Putamen (tissue), 1 donor: ENCODE measurements around the gene C2orf76.
A peak's percentile ranks its signal among the peaks of the same experiment; 100 is the strongest.
"Not testable (repeated sequence)": the region's sequence is repeated elsewhere in the genome, so short reads cannot be mapped to it uniquely, and the experiment has no call there.

Experiments used
- DNase-seq: peaks from one replicate; pipeline ENCODE4 v3.0.0-alpha.2; 2016; ENCODE audit warnings: low spot score

The C2orf76 gene

GRCh38 chr2:119377294-119377992, 10.8 kb upstream of the C2orf76 start:
- DNase-seq = no peak

GRCh38 chr2:119376810-119377209, 10.2 kb upstream of the C2orf76 start:
- no peak for DNase-seq

- DNase-seq = not testable (repeated sequence)
These were observed 9.8 kb upstream of the C2orf76 start for GRCh38 chr2:119376406-119376805.

- not testable (repeated sequence) for DNase-seq
These were observed 7.5 kb upstream of the C2orf76 start for GRCh38 chr2:119373907-119374745.

GRCh38 chr2:119372778-119373568, 6.3 kb upstream of the C2orf76 start:
- DNase-seq = no peak

- peak; percentile 92 for DNase-seq
These were observed 4.5 kb upstream of the C2orf76 start for GRCh38 chr2:119371111-119371510.

- no peak for DNase-seq
These were observed 3.2 kb upstream of the C2orf76 start for GRCh38 chr2:119369845-119370244.

- peak; percentile 60 for DNase-seq
These were observed 952 bp upstream of the C2orf76 start for GRCh38 chr2:119367472-119368099.

- peak; percentile 46 for DNase-seq
These were observed 429 bp downstream of the C2orf76 start for GRCh38 chr2:119366161-119366648.

- no peak for DNase-seq
These were observed 1.2 kb downstream of the C2orf76 start for GRCh38 chr2:119365436-119365835.

- no peak for DNase-seq
These were observed 1.8 kb downstream of the C2orf76 start for GRCh38 chr2:119364798-119365197.

- no peak for DNase-seq
These were observed 6.1 kb downstream of the C2orf76 start for GRCh38 chr2:119360423-119360966.

- DNase-seq = no peak
These were observed 6.9 kb downstream of the C2orf76 start for GRCh38 chr2:119359774-119360173.

- no peak for DNase-seq
These were observed 11.8 kb downstream of the C2orf76 start for GRCh38 chr2:119354860-119355259.

- DNase-seq = no peak
These were observed 14.3 kb downstream of the C2orf76 start for GRCh38 chr2:119352357-119352756.

GRCh38 chr2:119350311-119350998, 16.2 kb downstream of the C2orf76 start:
- no peak for DNase-seq

GRCh38 chr2:119349289-119349688, 17.3 kb downstream of the C2orf76 start:
- no peak for DNase-seq

- DNase-seq = no peak
These were observed 24.9 kb downstream of the C2orf76 start for GRCh38 chr2:119341684-119342083.

GRCh38 chr2:119339562-119339923, 27.1 kb downstream of the C2orf76 start:
- DNase-seq = no peak

GRCh38 chr2:119338826-119339561, 27.6 kb downstream of the C2orf76 start:
- DNase-seq = no peak
